IPS-18a (cell line): ENCODE measurements around the gene BEX3.
A peak's percentile ranks its signal among the peaks of the same experiment; 100 is the strongest.
"Not testable (repeated sequence)": the region's sequence is repeated elsewhere in the genome, so short reads cannot be mapped to it uniquely, and the experiment has no call there.

ENCODE experiments used
- H3K27ac ChIP-seq: one replicate; pipeline ENCODE4 v1.5.1; 2013; ENCODE audit warnings: low read length
- H3K27me3 ChIP-seq: one replicate; pipeline ENCODE4 v1.6.1; 2013; ENCODE audit warnings: mild to moderate bottlenecking, low read length; ENCODE audit not compliant: control insufficient read depth, insufficient read depth
- H3K36me3 ChIP-seq: one replicate; pipeline ENCODE4 v1.6.1; 2013; ENCODE audit warnings: low read depth, low read length; ENCODE audit not compliant: control insufficient read depth
- H3K4me1 ChIP-seq: one replicate; pipeline ENCODE4 v1.6.1; 2013; ENCODE audit warnings: low read depth, low read length; ENCODE audit not compliant: control insufficient read depth
- H3K4me3 ChIP-seq: one replicate; pipeline ENCODE4 v1.5.1; 2013; ENCODE audit warnings: low read length
- H3K9ac ChIP-seq: one replicate; pipeline ENCODE4 v1.6.1; 2013; ENCODE audit warnings: mild to moderate bottlenecking, low read length, moderate library complexity
- H3K9me3 ChIP-seq: one replicate; pipeline ENCODE4 v1.6.1; 2013; ENCODE audit warnings: low read depth, low read length; ENCODE audit not compliant: control insufficient read depth

The BEX3 gene

GRCh38 chrX:103406256-103406655 is 29.9 kb downstream of the BEX3 start:
- Histone ChIP-seq H3K4me3 (no peak overlapping the region), H3K27me3 (peaks cover 25% of the 10 kb centered on the region), H3K27ac (no peak overlapping the region), H3K36me3 (peaks cover 3% of the 10 kb centered on the region), H3K9ac (no peak overlapping the region), H3K9me3 (no peaks in the 10 kb centered on the region), H3K4me1 (peaks cover 6% of the 10 kb centered on the region)

DNA sequence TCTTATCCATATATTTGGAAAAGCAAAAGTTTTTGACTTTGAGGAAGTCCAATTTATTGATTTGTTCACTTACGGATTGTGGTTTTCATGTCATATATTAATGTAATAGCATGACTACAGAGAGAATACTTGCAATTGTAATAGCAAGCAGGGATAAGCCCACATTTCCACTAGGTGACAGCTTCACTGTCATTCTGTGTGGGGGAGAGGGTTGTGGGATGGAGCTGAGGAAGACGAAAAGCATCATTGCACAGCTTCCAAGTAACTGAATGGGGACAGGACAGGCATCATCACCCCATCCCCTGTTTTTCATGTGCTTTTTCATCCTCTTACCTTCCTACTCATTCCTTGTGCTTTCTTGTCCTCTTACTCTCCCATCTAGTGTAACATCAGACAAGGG is 31.4 kb downstream of the BEX3 start:
- H3K27me3 ChIP-seq, result peaks cover 9% of the 10 kb centered on the region
- H3K36me3 ChIP-seq, result peaks cover 3% of the 10 kb centered on the region
- H3K27ac ChIP-seq, result no peak overlapping the region
- no peaks in the 10 kb centered on the region for H3K9me3 ChIP-seq
- H3K4me1 ChIP-seq, result peaks cover 6% of the 10 kb centered on the region
- no peak overlapping the region for H3K4me3 ChIP-seq
- no peak overlapping the region for H3K9ac ChIP-seq

DNA sequence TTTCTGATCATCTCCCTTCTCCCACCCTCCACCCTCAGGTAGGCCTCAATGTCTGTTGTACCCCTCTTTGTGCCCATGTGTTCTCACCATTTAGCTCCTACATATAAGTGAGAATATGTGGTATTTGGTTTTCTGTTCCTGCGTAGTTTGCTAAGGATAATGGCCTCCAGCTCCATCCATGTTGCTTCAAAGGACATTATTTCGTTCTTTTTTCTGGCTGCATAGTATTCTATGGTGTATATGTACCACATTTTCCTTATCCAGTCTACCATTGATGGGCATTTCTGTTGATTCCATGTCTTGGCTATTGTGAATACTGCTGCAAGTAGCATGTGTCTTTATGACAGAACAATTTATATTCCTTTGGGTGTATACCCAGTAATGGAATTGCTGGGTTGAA is 35.4 kb downstream of the BEX3 start:
- H3K27me3 ChIP-seq, H3K9me3 ChIP-seq, H3K4me1 ChIP-seq, H3K27ac ChIP-seq, H3K9ac ChIP-seq, H3K4me3 ChIP-seq, H3K36me3 ChIP-seq: not testable (repeated sequence)

DNA sequence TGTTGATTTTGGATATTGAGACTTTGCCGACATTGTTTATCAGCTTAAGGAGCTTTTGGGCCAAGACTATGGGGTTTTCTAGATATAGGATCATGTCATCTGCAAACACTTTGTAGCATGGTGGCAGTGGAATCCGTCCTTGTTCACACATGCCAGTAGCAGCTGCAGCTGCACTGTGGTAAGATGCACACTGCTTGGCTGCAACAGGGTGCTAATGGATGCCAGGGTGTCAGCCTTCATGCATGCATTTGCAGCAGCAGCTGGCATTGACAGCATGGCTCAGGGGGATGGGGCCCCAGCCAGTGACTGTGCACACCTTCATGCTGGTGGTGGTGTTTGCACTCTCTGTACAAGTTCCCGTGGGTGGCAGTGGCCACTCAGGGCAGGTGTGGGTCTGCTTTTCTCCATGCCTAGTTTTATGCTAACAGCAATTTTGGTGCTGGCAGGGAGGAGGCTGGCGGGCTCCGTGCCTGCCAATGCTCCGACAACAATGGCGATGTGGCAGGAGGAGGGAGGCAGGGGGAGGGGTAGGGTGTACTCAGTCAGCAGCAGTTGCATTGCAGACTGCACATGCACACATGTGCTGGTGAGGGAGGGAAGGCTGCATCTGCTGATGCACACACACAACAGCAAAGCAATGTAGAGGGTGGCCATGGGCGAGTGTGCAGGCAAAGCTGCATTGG is 37.5 kb downstream of the BEX3 start:
- Histone ChIP-seq H3K9ac (no peak overlapping the region), H3K4me1 (peaks cover 13% of the 10 kb centered on the region), H3K27ac (no peak overlapping the region), H3K36me3 (peaks cover 3% of the 10 kb centered on the region), H3K9me3 (no peaks in the 10 kb centered on the region), H3K4me3 (no peak overlapping the region), H3K27me3 (peaks cover 24% of the 10 kb centered on the region)

DNA sequence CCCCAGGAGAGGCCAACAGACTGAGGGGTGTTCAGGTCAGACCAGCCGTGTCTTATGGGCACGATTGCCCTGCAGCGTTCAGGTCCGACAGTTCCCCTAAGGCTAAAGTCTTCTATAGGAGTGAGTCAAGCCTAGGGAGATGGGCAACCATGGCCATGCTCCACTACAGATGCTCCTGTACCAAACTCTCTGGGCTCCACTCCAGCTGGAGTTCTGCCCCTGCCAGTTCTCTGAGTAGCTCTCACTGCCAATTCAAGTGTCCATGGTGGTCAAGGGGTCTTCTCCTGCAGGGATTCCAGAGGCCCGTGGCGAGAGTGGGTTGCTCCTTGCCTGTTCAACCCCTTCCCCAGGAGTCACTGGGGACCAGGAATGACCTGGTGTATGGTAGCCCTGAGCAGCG is 38.2 kb downstream of the BEX3 start:
- Histone ChIP-seq H3K9me3 (no peaks in the 10 kb centered on the region), H3K4me3 (no peak overlapping the region), H3K27me3 (peaks cover 28% of the 10 kb centered on the region), H3K27ac (no peak overlapping the region), H3K36me3 (peaks cover 3% of the 10 kb centered on the region), H3K9ac (no peak overlapping the region), H3K4me1 (peaks cover 13% of the 10 kb centered on the region)

DNA sequence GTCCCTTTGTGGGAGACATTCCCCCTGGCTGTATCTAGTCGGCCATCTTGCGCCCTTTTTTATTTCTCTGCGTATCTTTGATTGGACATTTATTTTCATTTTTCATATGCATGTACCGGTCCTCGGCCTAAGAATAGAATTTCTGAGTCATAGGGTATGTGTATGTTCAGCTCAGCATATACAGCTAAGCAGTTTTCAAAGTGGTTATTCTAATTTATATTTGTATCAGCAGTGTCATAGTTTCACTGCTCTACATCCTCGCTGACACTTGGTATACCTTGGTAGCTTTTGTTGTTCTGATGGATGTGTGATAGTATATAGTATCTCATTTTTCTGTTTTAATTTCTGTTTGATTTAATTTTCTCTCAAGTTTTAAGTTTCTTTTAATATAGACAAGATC is 38.7 kb downstream of the BEX3 start:
- Histone ChIP-seq H3K27ac (no peak overlapping the region), H3K9me3 (no peaks in the 10 kb centered on the region)

DNA sequence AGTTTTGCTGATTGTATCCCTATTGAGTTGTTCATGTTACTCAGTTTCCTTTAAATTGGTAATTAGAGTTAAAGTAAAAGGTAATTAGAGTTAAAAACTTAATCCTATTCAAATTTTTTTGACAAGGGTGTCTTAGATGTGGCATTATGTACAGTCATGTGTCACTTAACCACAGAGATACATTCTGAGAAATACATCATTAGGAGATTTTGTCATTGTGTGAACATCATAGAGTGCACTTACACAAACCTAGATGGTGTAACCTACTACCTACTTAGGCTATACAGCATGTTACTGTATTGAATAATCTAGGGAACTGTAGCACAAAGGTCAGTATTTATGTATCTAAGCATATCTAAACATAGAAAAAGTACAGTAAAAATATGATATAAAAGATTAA is 39.2 kb downstream of the BEX3 start:
- Histone ChIP-seq H3K9ac (no peak overlapping the region), H3K4me1 (peaks cover 13% of the 10 kb centered on the region), H3K27me3 (peaks cover 28% of the 10 kb centered on the region), H3K36me3 (peaks cover 3% of the 10 kb centered on the region), H3K4me3 (no peak overlapping the region), H3K9me3 (no peaks in the 10 kb centered on the region), H3K27ac (no peak overlapping the region)

More for the DNA sequence above, 38.7 kb downstream of the BEX3 start:
- no peak overlapping the region for H3K9ac ChIP-seq
- peaks cover 3% of the 10 kb centered on the region for H3K36me3 ChIP-seq
- no peak overlapping the region for H3K4me3 ChIP-seq
- peaks cover 28% of the 10 kb centered on the region for H3K27me3 ChIP-seq
- H3K4me1 ChIP-seq, result peaks cover 13% of the 10 kb centered on the region

DNA sequence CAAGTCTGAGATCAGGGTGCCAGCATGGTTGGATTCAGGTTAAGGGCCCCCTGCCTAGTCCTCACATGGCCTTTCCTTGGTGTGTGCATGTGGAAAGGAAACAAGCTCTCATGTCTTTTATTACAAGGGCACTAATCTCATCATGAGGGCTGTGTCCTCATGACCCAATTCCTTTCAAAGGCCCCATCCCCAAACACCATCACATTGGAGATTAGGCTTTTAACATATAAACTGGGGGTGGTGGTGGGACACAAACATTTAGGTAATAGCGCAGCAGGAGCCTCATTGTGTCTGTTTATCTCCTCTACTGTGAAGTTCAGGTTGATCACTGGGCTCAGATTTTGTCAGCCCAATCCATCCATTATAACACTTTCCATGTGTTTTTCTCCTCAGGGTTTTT is 41.0 kb downstream of the BEX3 start:
- Histone ChIP-seq H3K27ac (no peak overlapping the region), H3K9me3 (no peaks in the 10 kb centered on the region), H3K27me3 (peaks cover 28% of the 10 kb centered on the region), H3K9ac (no peak overlapping the region), H3K4me1 (peaks cover 13% of the 10 kb centered on the region), H3K36me3 (no peaks in the 10 kb centered on the region), H3K4me3 (no peak overlapping the region)

DNA sequence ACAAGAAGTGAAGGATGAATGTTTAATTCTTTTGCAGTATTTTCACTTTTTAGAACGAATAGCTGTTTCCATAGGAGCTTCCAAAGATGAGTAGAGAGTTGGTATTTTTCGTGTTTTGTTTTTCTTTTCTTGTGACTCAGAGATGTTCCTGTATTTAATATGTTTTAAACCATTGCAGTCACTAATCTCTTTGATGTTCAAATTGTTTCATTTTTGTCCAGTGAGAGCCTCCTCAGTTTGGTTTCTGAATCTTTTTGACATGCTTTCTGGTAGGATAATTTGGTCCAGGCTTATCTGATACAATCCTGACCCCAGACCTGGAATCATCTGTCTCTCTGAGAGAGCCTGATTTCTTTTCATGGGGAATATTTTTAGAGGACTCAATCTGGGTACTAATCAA is 41.6 kb downstream of the BEX3 start:
- Histone ChIP-seq H3K27me3 (peaks cover 28% of the 10 kb centered on the region), H3K27ac (no peak overlapping the region), H3K4me3 (no peak overlapping the region), H3K9ac (no peak overlapping the region), H3K9me3 (no peaks in the 10 kb centered on the region), H3K36me3 (no peaks in the 10 kb centered on the region), H3K4me1 (peaks cover 13% of the 10 kb centered on the region)

DNA sequence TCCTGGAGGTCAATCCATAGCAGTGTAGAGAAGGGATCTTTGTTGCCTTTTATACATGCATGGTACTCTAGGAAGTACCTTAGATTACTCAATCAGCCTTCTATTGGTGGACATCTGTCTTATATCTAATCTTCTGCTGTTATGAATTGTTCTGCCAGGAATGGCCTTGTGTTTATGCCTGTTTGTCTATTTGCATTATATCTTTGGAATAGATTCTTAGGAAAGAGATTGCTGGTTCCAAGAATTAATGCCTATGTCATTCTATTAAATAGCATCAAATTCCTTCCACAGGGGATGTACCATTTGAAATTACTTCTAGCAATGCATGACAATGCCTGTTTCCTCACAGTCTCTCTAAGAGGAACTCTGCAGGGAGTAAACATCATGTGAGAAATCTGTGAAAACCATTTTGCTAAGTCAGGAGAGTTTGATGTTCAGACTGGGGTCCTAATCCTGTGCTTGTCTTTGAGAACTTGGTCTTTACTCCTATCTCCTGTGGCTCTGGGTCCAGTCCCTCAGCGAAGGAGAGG is 42.5 kb downstream of the BEX3 start:
- H3K9ac ChIP-seq, result no peak overlapping the region
- H3K27me3 ChIP-seq, result peaks cover 28% of the 10 kb centered on the region
- no peak overlapping the region for H3K4me3 ChIP-seq
- H3K36me3 ChIP-seq, result no peaks in the 10 kb centered on the region
- no peaks in the 10 kb centered on the region for H3K9me3 ChIP-seq
- peaks cover 22% of the 10 kb centered on the region for H3K4me1 ChIP-seq
- H3K27ac ChIP-seq, result no peak overlapping the region

GRCh38 chrX:103423955-103424638 is 47.8 kb downstream of the BEX3 start:
- peak overlapping the region; percentile 9 for H3K4me3 ChIP-seq
- H3K4me1 ChIP-seq, result peaks cover 25% of the 10 kb centered on the region
- no peak overlapping the region for H3K9ac ChIP-seq
- no peaks in the 10 kb centered on the region for H3K9me3 ChIP-seq
- H3K36me3 ChIP-seq, result no peaks in the 10 kb centered on the region
- H3K27ac ChIP-seq, result no peak overlapping the region
- peaks cover 2% of the 10 kb centered on the region for H3K27me3 ChIP-seq
